Prostate gland (tissue), 2 donors: ENCODE measurements around the gene CLIC1. TPM values are rescaled to one million over a fixed set of nuclear protein-coding genes. Genes with fewer than 3 reads are reported as not detected.
A peak's percentile ranks its signal among the peaks of the same experiment; 100 is the strongest.

ENCODE experiments used
- DNase-seq: peaks from one replicate; pipeline ENCODE4 v3.0.0-alpha.2; 2019; ENCODE audit warnings: low spot score
- H3K27ac ChIP-seq, 2 donors: fragments of 200-600 bp; sonication (generic); 2 replicates each; pipeline ENCODE4 v1.5.1; 2017 to 2019
- H3K27me3 ChIP-seq: fragments of 200-600 bp; sonication (generic); replicated peaks from 2 replicates; pipeline ENCODE4 v1.5.1; 2019; ENCODE audit not compliant: insufficient read depth
- H3K36me3 ChIP-seq, 2 donors: fragments of 200-600 bp; sonication (generic); 1 replicate in 1 of 2; 2 replicates in 1 of 2; pipeline versions ENCODE4 v1.5.1 to v1.8.1; 2017 to 2019
- H3K4me1 ChIP-seq: fragments of 200-600 bp; sonication (generic); replicated peaks from 2 replicates; pipeline ENCODE4 v1.5.1; 2019
- H3K4me3 ChIP-seq, 2 donors: fragments of 200-600 bp; sonication (generic); 2 replicates each; pipeline ENCODE4 v1.5.1; 2017 to 2019
- H3K9me3 ChIP-seq: fragments of 200-600 bp; sonication (generic); 2 replicates; pipeline ENCODE4 v1.5.1; 2017
- POLR2A ChIP-seq: fragments of 450-650 bp; IDR thresholded peaks from one replicate; pipeline ENCODE4 v1.6.1; 2016; ENCODE audit warnings: antibody characterized with exemption, mild to moderate bottlenecking
- POLR2AphosphoS5 ChIP-seq: sonication (generic); formaldehyde crosslinking; IDR thresholded peaks from one replicate; pipeline ENCODE4 v1.6.1; 2017; ENCODE audit warnings: antibody characterized with exemption
- WGBS: methylation state at CpG from one replicate; pipeline ENCODE4 v1.1.5; 2018; 5-methylcytosine and 5-hydroxymethylcytosine counted together
- intact Hi-C: fragments of 100-400 bp; cut with DNase I; formaldehyde crosslinking; loops from one replicate; pipeline ENCODE4 v1.14.2; 2022
- total RNA-seq, 2 donors: library from RNA; depleted of rRNA; stranded (reverse); fragments of >200 nt; gene quantifications; one replicate each; pipeline ENCODE4 v1.1.0, GENCODE V29; 2016
- TF ChIP-seq, protein P1 (sequence below), 4 experiments: fragments of 200-600 bp in 2 of 4; fragments of 450-650 bp in 2 of 4; sonication (generic) in 2 of 4; IDR thresholded peaks; 1 replicate in 3 of 4; 2 replicates in 1 of 4; pipeline ENCODE4 v1.5.1; 2016 to 2019; ENCODE audit warnings: antibody characterized with exemption in 4 of 4, mild to moderate bottlenecking in 2 of 4, moderate library complexity in 2 of 4

CLIC1 gene
- total RNA-seq, 2 donors from 2014 or later: 224 to 331 TPM

DNA sequence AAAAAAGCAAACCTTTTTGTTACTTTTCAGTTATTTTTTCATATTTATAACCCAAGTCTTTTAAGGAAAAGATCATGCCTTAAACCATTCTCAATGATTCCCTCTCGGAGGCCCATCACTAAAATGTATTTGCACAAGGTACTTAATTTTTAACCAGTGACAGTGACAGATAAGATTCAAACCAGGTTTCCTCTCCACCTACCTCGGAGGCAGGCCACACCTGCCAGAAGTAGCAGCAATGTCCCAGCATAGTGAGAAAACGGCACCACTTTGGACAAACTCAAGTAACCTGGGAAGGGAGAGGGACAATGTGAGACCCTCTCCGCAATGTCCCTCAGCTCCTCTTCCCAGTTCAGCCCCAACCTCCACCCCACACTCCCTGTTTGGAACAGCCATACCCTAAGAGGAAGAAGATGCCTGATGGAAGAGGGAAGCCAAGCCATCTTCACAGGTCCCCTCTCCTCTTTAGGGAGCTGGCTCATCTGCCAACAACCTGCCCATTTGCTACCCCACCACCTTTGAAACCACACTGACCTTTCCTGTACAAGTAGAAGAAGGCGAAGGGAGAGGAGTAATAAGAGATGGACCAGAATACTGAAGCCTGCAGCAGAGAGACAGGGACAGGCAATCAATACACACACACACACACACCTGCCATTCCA lies 35.5 kb downstream of the CLIC1 start:
- intact Hi-C loops: no loop called here
- Histone ChIP-seq H3K9me3 (no peaks in the 10 kb centered on the region), H3K4me1 (peaks cover 3% of the 10 kb centered on the region), H3K27ac (no peak overlapping the region), H3K27me3 (no peaks in the 10 kb centered on the region), H3K36me3 (no peaks in the 10 kb centered on the region), H3K4me3 (no peak overlapping the region)
- TF ChIP-seq POLR2A: no peak
- no peak for TF ChIP-seq POLR2AphosphoS5
- TF ChIP-seq, protein P1, sequence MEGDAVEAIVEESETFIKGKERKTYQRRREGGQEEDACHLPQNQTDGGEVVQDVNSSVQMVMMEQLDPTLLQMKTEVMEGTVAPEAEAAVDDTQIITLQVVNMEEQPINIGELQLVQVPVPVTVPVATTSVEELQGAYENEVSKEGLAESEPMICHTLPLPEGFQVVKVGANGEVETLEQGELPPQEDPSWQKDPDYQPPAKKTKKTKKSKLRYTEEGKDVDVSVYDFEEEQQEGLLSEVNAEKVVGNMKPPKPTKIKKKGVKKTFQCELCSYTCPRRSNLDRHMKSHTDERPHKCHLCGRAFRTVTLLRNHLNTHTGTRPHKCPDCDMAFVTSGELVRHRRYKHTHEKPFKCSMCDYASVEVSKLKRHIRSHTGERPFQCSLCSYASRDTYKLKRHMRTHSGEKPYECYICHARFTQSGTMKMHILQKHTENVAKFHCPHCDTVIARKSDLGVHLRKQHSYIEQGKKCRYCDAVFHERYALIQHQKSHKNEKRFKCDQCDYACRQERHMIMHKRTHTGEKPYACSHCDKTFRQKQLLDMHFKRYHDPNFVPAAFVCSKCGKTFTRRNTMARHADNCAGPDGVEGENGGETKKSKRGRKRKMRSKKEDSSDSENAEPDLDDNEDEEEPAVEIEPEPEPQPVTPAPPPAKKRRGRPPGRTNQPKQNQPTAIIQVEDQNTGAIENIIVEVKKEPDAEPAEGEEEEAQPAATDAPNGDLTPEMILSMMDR (IDR thresholded peaks at IDR 0.05): no peak
- DNase-seq: no peak
- WGBS: 75% methylated on average over 5 of the region's 5 CpGs

DNA sequence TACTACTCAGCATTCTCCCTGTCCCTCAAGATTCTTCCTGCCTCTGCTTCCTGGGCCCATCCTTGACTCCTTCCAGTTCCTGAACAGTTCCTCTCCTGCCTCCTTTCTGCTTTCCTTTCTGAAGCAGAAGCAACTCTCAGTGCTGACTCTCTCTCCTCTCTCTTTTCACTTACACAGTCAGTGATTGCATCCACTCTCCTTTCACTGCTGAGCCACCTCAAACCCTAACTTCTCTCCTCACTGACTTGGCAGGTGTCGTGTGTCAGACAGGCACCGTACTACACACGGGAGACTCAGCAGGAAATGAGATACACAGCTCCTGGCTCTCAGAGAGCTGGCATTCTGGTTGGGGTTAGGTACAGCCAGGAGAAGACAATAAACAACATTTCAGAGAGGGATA lies 38.8 kb downstream of the CLIC1 start:
- no peak for DNase-seq
- H3K27me3 ChIP-seq: no peaks in the 10 kb centered on the region
- no peaks in the 10 kb centered on the region for H3K36me3 ChIP-seq
- intact Hi-C loops: no loop called here
- H3K4me3 ChIP-seq: no peak overlapping the region
- peak overlapping the region; percentile 8 to 42 for H3K27ac ChIP-seq
- WGBS: 22% methylated on average over 3 of the region's 3 CpGs
- H3K4me1 ChIP-seq: no peaks in the 10 kb centered on the region
- no peak for TF ChIP-seq POLR2AphosphoS5
- TF ChIP-seq, protein P1 (IDR thresholded peaks at IDR 0.05): no peak
- no peak for TF ChIP-seq POLR2A
- H3K9me3 ChIP-seq: no peaks in the 10 kb centered on the region

DNA sequence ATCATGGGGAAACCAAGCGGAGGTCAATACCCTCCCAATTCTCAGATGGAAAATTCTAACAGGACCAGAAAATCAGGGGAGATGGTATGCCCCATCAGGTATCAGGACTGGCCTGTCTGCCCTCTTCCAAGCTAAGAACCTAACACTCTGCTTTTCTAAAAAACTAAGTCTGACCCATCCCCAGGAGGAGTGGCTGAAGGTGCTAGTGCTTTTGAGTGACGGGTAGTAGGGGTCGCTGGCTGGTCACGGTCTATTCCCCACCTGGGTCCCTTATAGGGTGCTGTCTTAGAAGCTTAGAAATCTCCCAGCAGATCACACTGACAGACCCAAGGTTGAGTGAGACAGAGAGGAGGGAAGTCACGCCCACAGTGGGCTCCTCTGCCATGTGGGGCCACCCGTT lies 42.8 kb downstream of the CLIC1 start:
- TF ChIP-seq POLR2A: no peak
- TF ChIP-seq POLR2AphosphoS5: no peak
- TF ChIP-seq, protein P1 (IDR thresholded peaks at IDR 0.05): no peak
- 87% methylated on average over 6 of the region's 6 CpGs for WGBS
- H3K36me3 ChIP-seq: peaks cover 3 to 15% of the 10 kb centered on the region in 2 donors

DNA sequence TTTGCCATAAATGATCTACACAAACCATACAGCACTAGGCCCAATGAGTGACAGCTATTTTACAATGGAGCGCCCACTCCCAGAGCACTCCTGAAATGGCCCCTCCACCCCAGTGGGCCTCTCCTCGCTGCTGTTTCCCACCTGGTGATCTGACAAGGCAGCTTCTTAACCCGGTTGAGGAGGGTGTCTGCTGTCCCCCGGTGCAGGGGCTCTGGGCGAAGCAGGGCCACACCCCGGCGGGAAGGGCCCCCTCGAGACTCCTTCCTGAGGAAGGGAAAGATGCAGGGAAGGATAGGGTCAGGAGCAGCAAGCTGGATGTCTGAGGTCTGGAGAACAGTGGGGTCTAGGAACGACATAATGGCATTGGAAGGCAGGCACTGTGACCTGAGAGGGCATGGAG lies 43.4 kb downstream of the CLIC1 start:
- peaks cover 10 to 15% of the 10 kb centered on the region in 2 donors for H3K36me3 ChIP-seq
- DNase-seq: no peak
- no peak overlapping the region for H3K4me3 ChIP-seq
- H3K27me3 ChIP-seq: no peaks in the 10 kb centered on the region
- no peaks in the 10 kb centered on the region for H3K4me1 ChIP-seq
- WGBS: 83% methylated on average over 9 of the region's 9 CpGs
- no peak overlapping the region for H3K27ac ChIP-seq
- intact Hi-C loops: no loop called here
- H3K9me3 ChIP-seq: no peaks in the 10 kb centered on the region
- TF ChIP-seq POLR2AphosphoS5: no peak
- TF ChIP-seq, protein P1 (IDR thresholded peaks at IDR 0.05): no peak
- no peak for TF ChIP-seq POLR2A

More for the DNA sequence above, 42.8 kb downstream of the CLIC1 start:
- Histone ChIP-seq H3K27me3 (no peaks in the 10 kb centered on the region), H3K9me3 (no peaks in the 10 kb centered on the region), H3K4me1 (no peaks in the 10 kb centered on the region), H3K4me3 (no peak overlapping the region), H3K27ac (no peak overlapping the region)
- DNase-seq: no peak
- intact Hi-C loops: no loop called here

DNA sequence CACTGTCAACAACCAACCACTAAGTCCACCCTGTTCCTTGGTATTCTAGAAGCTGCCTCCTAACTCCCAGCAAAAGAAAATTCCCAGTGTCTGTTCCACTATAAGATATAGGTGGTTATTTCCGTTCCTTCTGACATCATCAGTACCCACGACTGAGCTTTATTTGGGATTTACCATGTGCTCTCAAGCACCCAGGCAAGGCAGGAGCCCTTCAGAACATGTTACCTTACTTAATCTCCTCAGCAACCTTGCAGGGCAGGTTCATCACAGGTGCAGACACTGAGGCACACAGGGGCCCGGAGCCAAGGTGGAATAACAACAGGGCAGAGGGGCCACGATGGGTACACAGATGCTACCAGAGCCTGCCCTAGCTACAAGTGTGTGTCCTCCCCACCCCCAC lies 44.0 kb downstream of the CLIC1 start:
- Histone ChIP-seq H3K27me3 (no peaks in the 10 kb centered on the region), H3K4me1 (no peaks in the 10 kb centered on the region), H3K9me3 (no peaks in the 10 kb centered on the region), H3K27ac (no peak overlapping the region), H3K4me3 (no peak overlapping the region), H3K36me3 (peaks cover 15% of the 10 kb centered on the region in 2 donors)
- intact Hi-C loops: no loop called here
- TF ChIP-seq, protein P1 (IDR thresholded peaks at IDR 0.05): no peak
- TF ChIP-seq POLR2A (no peak), POLR2AphosphoS5 (no peak)
- no peak for DNase-seq
- WGBS: 76% methylated on average over 4 of the region's 4 CpGs
